ENCODE data around the gene ESR2. TPM values are rescaled to one million over a fixed set of nuclear protein-coding genes. Genes with fewer than 3 reads are reported as not detected.

ESR2 gene
- total and polyA plus RNA-seq, 9 donors = 5.1 to 26.2 (median 13.5) TPM

- H3K9me3 ChIP-seq = no peaks in the 10 kb centered on the region
- H3K4me3 ChIP-seq = no peak overlapping the region
- no peaks in the 10 kb centered on the region for H3K4me1 ChIP-seq (ENCODE audit: insufficient read depth)
- intact Hi-C loops (cut with DNase I) = no loop called here
- no peak overlapping the region for H3K27ac ChIP-seq
- TF ChIP-seq EP300 (IDR thresholded peaks at IDR 0.05) = no peak
- no peak for TF ChIP-seq POLR2A (IDR thresholded peaks at IDR 0.05)
- TF ChIP-seq CTCF (IDR thresholded peaks at IDR 0.05) = no peak
- WGBS, 3 donors = 95 to 96% (median 96%) methylated on average over 8 of the region's 8 CpGs
- DNase-seq = no peak
- H3K27me3 ChIP-seq = no peaks in the 10 kb centered on the region
- no peaks in the 10 kb centered on the region for H3K36me3 ChIP-seq
These were observed 124.0 kb downstream of the ESR2 start for GRCh38 chr14:64170181-64170580.

- no peak for DNase-seq
- peaks cover 2% of the 10 kb centered on the region for H3K4me1 ChIP-seq (ENCODE audit: insufficient read depth)
- no peak overlapping the region for H3K4me3 ChIP-seq
- H3K27me3 ChIP-seq = no peaks in the 10 kb centered on the region
- 95 to 98% (median 95%) methylated on average over 3 of the region's 3 CpGs for WGBS, 3 donors
- no peak overlapping the region for H3K27ac ChIP-seq
- H3K9me3 ChIP-seq = no peaks in the 10 kb centered on the region
- no peak for TF ChIP-seq POLR2A (IDR thresholded peaks at IDR 0.05)
- no peak for TF ChIP-seq EP300 (IDR thresholded peaks at IDR 0.05)
- TF ChIP-seq CTCF (IDR thresholded peaks at IDR 0.05) = no peak
- H3K36me3 ChIP-seq = no peaks in the 10 kb centered on the region
- intact Hi-C loops (cut with DNase I) = no loop called here
These were observed 134.6 kb downstream of the ESR2 start for GRCh38 chr14:64159588-64159987.

GRCh38 chr14:64158608-64159007 lies 135.6 kb downstream of the ESR2 start:
- no peaks in the 10 kb centered on the region for H3K9me3 ChIP-seq
- H3K36me3 ChIP-seq = no peaks in the 10 kb centered on the region
- TF ChIP-seq EP300 (IDR thresholded peaks at IDR 0.05) (no peak), CTCF (IDR thresholded peaks at IDR 0.05) (no peak), POLR2A (IDR thresholded peaks at IDR 0.05) (no peak)
- intact Hi-C loops (cut with DNase I) = no loop called here
- WGBS, 3 donors = 47 to 66% (median 47%) methylated on average over 2 of the region's 2 CpGs
- no peak overlapping the region for H3K27ac ChIP-seq
- H3K4me3 ChIP-seq = no peak overlapping the region
- no peaks in the 10 kb centered on the region for H3K27me3 ChIP-seq
- DNase-seq = no peak
- H3K4me1 ChIP-seq (ENCODE audit: insufficient read depth) = peaks cover 2% of the 10 kb centered on the region

- Histone ChIP-seq H3K36me3 (no peaks in the 10 kb centered on the region), H3K27ac (no peak overlapping the region), H3K4me3 (no peak overlapping the region), H3K4me1 (ENCODE audit: insufficient read depth) (peaks cover 6% of the 10 kb centered on the region), H3K9me3 (no peaks in the 10 kb centered on the region), H3K27me3 (no peaks in the 10 kb centered on the region)
- intact Hi-C loops (cut with DNase I) = no loop called here
- no peak for DNase-seq
- no peak for TF ChIP-seq POLR2A (IDR thresholded peaks at IDR 0.05)
- no peak for TF ChIP-seq CTCF (IDR thresholded peaks at IDR 0.05)
- TF ChIP-seq EP300 (IDR thresholded peaks at IDR 0.05) = no peak
- WGBS, 3 donors = 62 to 71% (median 67%) methylated on average over 8 of the region's 8 CpGs
These were observed 144.2 kb downstream of the ESR2 start for GRCh38 chr14:64149921-64150320.
